ENCODE results near the gene MICAL2. TPM values are rescaled to one million over a fixed set of nuclear protein-coding genes. Genes with fewer than 3 reads are reported as not detected.

The MICAL2 gene
- total and polyA plus RNA-seq, 2 of the 13 experiments (the other 11 are each of a cell fraction or from before 2014, with no cell fraction given) = 0.78 to 1.1 TPM

GRCh38 chr11:12099132-12099873 lies 11.1 kb upstream of the MICAL2 start:
- Histone ChIP-seq H3K9me3 (ENCODE audit: low read length) (no peaks in the 10 kb centered on the region), H3K27me3 (ENCODE audit: control insufficient read depth in 1 of 2, insufficient read depth in 2 of 2, low read length in 2 of 2) (peaks cover 0 to 21% of the 10 kb centered on the region in 2 experiments; a peak in 1 of 5 replicates), H3K4me3 (replicated peaks in 1 of 3; ENCODE audit: insufficient read depth in 1 of 3, low read depth in 2 of 3, low read length in 3 of 3) (no peak overlapping the region), H3K4me1 (ENCODE audit: insufficient read depth, low read length) (0 out of 2 replicates have a peak, but pooled peaks cover 10% of the 10 kb centered on the region), H3K9ac (ENCODE audit: insufficient read depth, low read depth, low read length) (no peak overlapping the region), H3K4me2 (ENCODE audit: low read depth, low read length) (no peak overlapping the region), H2AFZ (ENCODE audit: low read length) (no peak overlapping the region), H3K27ac (ENCODE audit: extremely low read length, insufficient read depth, low read length) (no peak overlapping the region), H3K36me3 (replicated peaks in 1 of 2; ENCODE audit: control insufficient read depth in 1 of 2, insufficient read depth in 2 of 2, low read length in 2 of 2) (no peaks in the 10 kb centered on the region), H4K20me1 (ENCODE audit: insufficient read depth, low read length) (no peaks in the 10 kb centered on the region), H3K79me2 (ENCODE audit: insufficient read depth, low read length) (no peaks in the 10 kb centered on the region)
- BruUV-seq (replicated peaks) = no TSS peak
- POLR2A ChIA-PET = no interaction called here
- FAIRE-seq (no peak), DNase-seq (ENCODE audit: low spot score) (no peak), ATAC-seq (no peak)
- intact Hi-C loops (cut with micrococcal nuclease; ENCODE audit: unreplicated experiment) (no loop called here), in situ Hi-C loops (cut with HindIII; ENCODE audit: extremely low pct_ligation_motif_present, low pct_unique_long_range_greater_than_20kb) (no loop called here)
- TF ChIP-seq HDAC1 (CRISPR knock-in tag; IDR thresholded peaks at IDR 0.05) (no peak), ZBTB46 (CRISPR knock-in tag; IDR thresholded peaks at IDR 0.05; ENCODE audit: borderline replicate concordance) (no peak), TP53 (CRISPR knock-in tag; conservative IDR thresholded peaks at IDR 0.05) (no peak), ZSCAN21 (CRISPR knock-in tag; IDR thresholded peaks at IDR 0.05; ENCODE audit: borderline replicate concordance) (no peak), BHLHE40 (IDR thresholded peaks at IDR 0.05; ENCODE audit: low read length) (no peak), ZNF292 (CRISPR knock-in tag; IDR thresholded peaks at IDR 0.05; ENCODE audit: borderline replicate concordance, low read depth) (no peak), ZNF878 (CRISPR knock-in tag; IDR thresholded peaks at IDR 0.05) (no peak), CC2D1A (CRISPR knock-in tag; IDR thresholded peaks at IDR 0.05) (no peak), GZF1 (CRISPR knock-in tag; IDR thresholded peaks at IDR 0.05) (no peak), ZNF616 (CRISPR knock-in tag; IDR thresholded peaks at IDR 0.05; ENCODE audit: low read depth) (no peak), ZZZ3 (CRISPR knock-in tag; IDR thresholded peaks at IDR 0.05; ENCODE audit: borderline replicate concordance) (no peak)
- TF ChIP-seq, protein P1, sequence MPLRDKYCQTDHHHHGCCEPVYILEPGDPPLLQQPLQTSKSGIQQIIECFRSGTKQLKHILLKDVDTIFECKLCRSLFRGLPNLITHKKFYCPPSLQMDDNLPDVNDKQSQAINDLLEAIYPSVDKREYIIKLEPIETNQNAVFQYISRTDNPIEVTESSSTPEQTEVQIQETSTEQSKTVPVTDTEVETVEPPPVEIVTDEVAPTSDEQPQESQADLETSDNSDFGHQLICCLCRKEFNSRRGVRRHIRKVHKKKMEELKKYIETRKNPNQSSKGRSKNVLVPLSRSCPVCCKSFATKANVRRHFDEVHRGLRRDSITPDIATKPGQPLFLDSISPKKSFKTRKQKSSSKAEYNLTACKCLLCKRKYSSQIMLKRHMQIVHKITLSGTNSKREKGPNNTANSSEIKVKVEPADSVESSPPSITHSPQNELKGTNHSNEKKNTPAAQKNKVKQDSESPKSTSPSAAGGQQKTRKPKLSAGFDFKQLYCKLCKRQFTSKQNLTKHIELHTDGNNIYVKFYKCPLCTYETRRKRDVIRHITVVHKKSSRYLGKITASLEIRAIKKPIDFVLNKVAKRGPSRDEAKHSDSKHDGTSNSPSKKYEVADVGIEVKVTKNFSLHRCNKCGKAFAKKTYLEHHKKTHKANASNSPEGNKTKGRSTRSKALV (CRISPR knock-in tag; IDR thresholded peaks at IDR 0.05) = no peak
- CTCF ChIA-PET (ENCODE audit: low intra/inter-chr PET ratio, low total read pairs) = no interaction called here
